ENCODE results near the gene PHLPP1.

The PHLPP1 gene

DNA sequence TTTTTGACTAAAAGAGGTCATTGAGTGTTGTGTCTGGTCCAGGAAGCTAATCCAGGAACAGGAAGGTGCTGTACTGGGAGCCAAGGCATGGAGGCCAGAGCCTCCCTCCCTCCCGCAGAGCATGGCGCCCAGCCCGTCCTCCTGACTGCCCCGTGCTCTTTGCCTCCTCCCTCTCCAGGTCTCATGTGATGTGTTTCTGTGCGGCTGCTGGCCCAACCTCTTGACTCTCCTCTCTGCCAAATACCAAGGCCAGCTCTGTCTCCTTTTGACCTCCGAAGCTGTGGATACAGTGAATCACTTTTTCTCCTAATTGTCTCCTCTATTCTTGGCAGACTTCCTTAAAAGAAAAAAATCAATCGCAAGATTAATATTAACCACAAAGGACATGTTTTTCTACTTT, 284.1 kb downstream of the PHLPP1 start:
- Histone ChIP-seq H3K27ac (no peak overlapping the region), H3K9ac (ENCODE audit: insufficient read length) (no peak overlapping the region), H3K4me3 (no peak overlapping the region), H3K9me3 (ENCODE audit: low read depth, low read length) (no peaks in the 10 kb centered on the region), H3K36me3 (ENCODE audit: insufficient read depth, low read length) (no peaks in the 10 kb centered on the region)
- no peak for DNase-seq (ENCODE audit: low read depth, low spot score)
- TF ChIP-seq EZH2 (IDR thresholded peaks at IDR 0.05) = no peak
- TF ChIP-seq POLR2AphosphoS5 (IDR thresholded peaks at IDR 0.05; ENCODE audit: borderline replicate concordance, low read depth, low read length) = no peak
- no peak for TF ChIP-seq FOXP2 (optimal IDR thresholded peaks at IDR 0.05; ENCODE audit: control extremely low read depth, extremely low read length, insufficient read depth)

GRCh38 chr18:62999921-63000320, 284.6 kb downstream of the PHLPP1 start:
- Histone ChIP-seq H3K9me3 (ENCODE audit: low read depth, low read length) (no peaks in the 10 kb centered on the region), H3K27ac (no peak overlapping the region), H3K4me3 (no peak overlapping the region), H3K9ac (ENCODE audit: insufficient read length) (no peak overlapping the region), H3K36me3 (ENCODE audit: insufficient read depth, low read length) (no peaks in the 10 kb centered on the region)
- DNase-seq (ENCODE audit: low read depth, low spot score) = no peak
- no peak for TF ChIP-seq FOXP2 (optimal IDR thresholded peaks at IDR 0.05; ENCODE audit: control extremely low read depth, extremely low read length, insufficient read depth)
- TF ChIP-seq EZH2 (IDR thresholded peaks at IDR 0.05) = no peak
- TF ChIP-seq POLR2AphosphoS5 (IDR thresholded peaks at IDR 0.05; ENCODE audit: borderline replicate concordance, low read depth, low read length) = no peak

DNA sequence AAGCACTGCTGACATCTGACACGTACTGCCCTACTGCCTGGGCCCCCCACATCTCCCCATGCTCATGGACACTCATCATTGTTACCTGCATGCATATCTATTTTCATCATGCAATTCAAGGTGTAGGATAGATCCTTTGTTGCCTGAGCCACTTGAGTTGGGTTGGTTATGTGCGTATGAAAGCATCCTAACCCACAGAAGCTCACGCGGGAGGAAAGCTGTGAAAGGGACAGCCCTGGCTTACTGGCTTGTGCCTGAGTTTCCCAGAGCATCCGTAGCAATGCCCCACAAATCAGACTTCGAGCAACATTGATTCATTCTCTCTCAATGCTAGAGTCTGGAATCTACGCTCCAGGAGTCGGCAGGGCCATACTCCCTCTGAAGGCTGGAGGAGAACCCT, 285.5 kb downstream of the PHLPP1 start:
- no peaks in the 10 kb centered on the region for H3K9me3 ChIP-seq (ENCODE audit: low read depth, low read length)
- TF ChIP-seq EZH2 (IDR thresholded peaks at IDR 0.05) (no peak), POLR2AphosphoS5 (IDR thresholded peaks at IDR 0.05; ENCODE audit: borderline replicate concordance, low read depth, low read length) (no peak), FOXP2 (optimal IDR thresholded peaks at IDR 0.05; ENCODE audit: control extremely low read depth, extremely low read length, insufficient read depth) (no peak)
- H3K36me3 ChIP-seq (ENCODE audit: insufficient read depth, low read length) = no peaks in the 10 kb centered on the region
- H3K27ac ChIP-seq = no peak overlapping the region
- no peak overlapping the region for H3K4me3 ChIP-seq
- no peak overlapping the region for H3K9ac ChIP-seq (ENCODE audit: insufficient read length)
- DNase-seq (ENCODE audit: low read depth, low spot score) = no peak

GRCh38 chr18:63001861-63002260, 286.5 kb downstream of the PHLPP1 start:
- Histone ChIP-seq H3K27ac (no peak overlapping the region), H3K36me3 (ENCODE audit: insufficient read depth, low read length) (no peaks in the 10 kb centered on the region), H3K9me3 (ENCODE audit: low read depth, low read length) (no peaks in the 10 kb centered on the region), H3K4me3 (no peak overlapping the region), H3K9ac (ENCODE audit: insufficient read length) (no peak overlapping the region)
- no peak for TF ChIP-seq FOXP2 (optimal IDR thresholded peaks at IDR 0.05; ENCODE audit: control extremely low read depth, extremely low read length, insufficient read depth)
- DNase-seq (ENCODE audit: low read depth, low spot score) = no peak

DNA sequence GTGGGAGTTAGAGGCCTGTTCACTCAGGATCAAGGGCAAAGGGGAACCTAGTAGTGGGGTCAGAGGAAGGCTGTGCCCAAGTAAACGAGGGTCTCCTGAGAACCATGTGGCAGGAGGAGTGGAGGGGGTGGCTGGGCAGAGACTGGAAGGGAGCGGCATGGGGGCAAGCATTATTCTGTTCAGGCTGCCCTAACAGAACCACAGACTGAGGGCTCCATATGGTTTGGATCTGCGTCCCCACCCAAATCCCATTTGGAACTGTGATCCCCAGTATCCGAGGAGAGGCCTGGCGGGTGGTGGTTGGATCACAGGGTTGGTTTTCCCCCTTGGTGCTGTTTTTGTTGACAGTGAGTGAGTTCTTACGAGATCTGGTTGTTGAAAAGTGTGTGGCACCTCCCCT, 287.0 kb downstream of the PHLPP1 start:
- Histone ChIP-seq H3K4me3 (no peak overlapping the region), H3K27ac (no peak overlapping the region), H3K36me3 (ENCODE audit: insufficient read depth, low read length) (no peaks in the 10 kb centered on the region), H3K9ac (ENCODE audit: insufficient read length) (no peak overlapping the region), H3K9me3 (ENCODE audit: low read depth, low read length) (no peaks in the 10 kb centered on the region)
- TF ChIP-seq FOXP2 (optimal IDR thresholded peaks at IDR 0.05; ENCODE audit: control extremely low read depth, extremely low read length, insufficient read depth) = no peak
- TF ChIP-seq POLR2AphosphoS5 (IDR thresholded peaks at IDR 0.05; ENCODE audit: borderline replicate concordance, low read depth, low read length) = no peak
- no peak for TF ChIP-seq EZH2 (IDR thresholded peaks at IDR 0.05)
- no peak for DNase-seq (ENCODE audit: low read depth, low spot score)

DNA sequence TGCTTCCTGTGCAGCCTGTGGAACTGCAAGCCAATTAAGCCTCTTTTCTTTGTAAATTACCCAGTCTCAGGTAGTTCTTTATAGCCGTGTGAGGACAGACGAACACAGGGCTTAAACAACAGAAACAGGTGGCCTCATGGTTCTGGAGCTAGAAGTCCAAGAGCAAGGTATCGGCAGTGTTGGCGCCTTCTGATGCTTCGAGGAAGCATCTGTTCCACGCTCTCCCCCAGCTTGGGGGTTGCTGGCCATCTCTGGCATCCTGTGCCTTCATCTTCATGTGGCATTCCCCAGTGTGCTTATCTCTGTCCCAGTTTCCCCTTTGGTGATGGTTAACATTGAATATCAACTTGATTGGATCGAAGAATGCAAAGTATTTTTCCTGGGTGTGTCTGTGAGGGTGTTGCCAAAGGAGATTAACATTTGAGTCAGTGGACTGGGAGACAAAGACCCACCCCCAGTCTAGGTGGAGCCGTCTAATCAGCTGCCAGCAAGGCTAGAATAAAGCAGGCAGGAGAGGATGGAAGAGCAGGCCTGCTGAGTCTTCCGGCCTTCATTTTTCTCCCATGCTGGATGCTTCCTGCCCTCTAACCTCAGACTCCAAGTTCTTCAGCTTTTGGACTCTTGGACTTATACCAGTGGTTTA, 287.6 kb downstream of the PHLPP1 start:
- no peaks in the 10 kb centered on the region for H3K36me3 ChIP-seq (ENCODE audit: insufficient read depth, low read length)

DNA sequence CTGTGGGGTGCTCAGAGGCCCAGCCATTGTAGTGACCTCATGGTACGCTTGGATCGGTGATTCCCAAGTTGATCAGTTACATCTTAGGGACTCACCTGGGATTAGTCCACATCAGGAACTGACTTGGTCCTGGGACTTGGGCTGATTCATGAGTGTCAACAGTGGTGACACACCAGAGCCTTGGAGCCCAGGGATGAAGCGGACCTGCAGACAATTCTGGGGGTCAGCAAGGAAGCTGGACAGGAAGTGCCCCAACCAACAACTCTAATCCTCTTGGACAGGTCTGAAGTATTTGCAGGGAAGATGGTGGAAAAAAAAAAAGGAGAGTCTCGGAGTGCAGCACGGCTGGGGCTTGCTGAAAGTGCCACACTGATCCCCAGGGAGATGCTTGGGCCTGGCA, 288.6 kb downstream of the PHLPP1 start:
- no peaks in the 10 kb centered on the region for H3K9me3 ChIP-seq (ENCODE audit: low read depth, low read length)
- TF ChIP-seq FOXP2 (optimal IDR thresholded peaks at IDR 0.05; ENCODE audit: control extremely low read depth, extremely low read length, insufficient read depth) (no peak), POLR2AphosphoS5 (IDR thresholded peaks at IDR 0.05; ENCODE audit: borderline replicate concordance, low read depth, low read length) (no peak), EZH2 (IDR thresholded peaks at IDR 0.05) (no peak)
- DNase-seq (ENCODE audit: low read depth, low spot score) = no peak
- no peak overlapping the region for H3K27ac ChIP-seq
- no peaks in the 10 kb centered on the region for H3K36me3 ChIP-seq (ENCODE audit: insufficient read depth, low read length)
- no peak overlapping the region for H3K4me3 ChIP-seq
- H3K9ac ChIP-seq (ENCODE audit: insufficient read length) = no peak overlapping the region

More for the DNA sequence above, 287.6 kb downstream of the PHLPP1 start:
- TF ChIP-seq POLR2AphosphoS5 (IDR thresholded peaks at IDR 0.05; ENCODE audit: borderline replicate concordance, low read depth, low read length) (no peak), FOXP2 (optimal IDR thresholded peaks at IDR 0.05; ENCODE audit: control extremely low read depth, extremely low read length, insufficient read depth) (no peak), EZH2 (IDR thresholded peaks at IDR 0.05) (no peak)
- Histone ChIP-seq H3K9ac (ENCODE audit: insufficient read length) (no peak overlapping the region), H3K27ac (no peak overlapping the region), H3K9me3 (ENCODE audit: low read depth, low read length) (no peaks in the 10 kb centered on the region), H3K4me3 (no peak overlapping the region)
- no peak for DNase-seq (ENCODE audit: low read depth, low spot score)

DNA sequence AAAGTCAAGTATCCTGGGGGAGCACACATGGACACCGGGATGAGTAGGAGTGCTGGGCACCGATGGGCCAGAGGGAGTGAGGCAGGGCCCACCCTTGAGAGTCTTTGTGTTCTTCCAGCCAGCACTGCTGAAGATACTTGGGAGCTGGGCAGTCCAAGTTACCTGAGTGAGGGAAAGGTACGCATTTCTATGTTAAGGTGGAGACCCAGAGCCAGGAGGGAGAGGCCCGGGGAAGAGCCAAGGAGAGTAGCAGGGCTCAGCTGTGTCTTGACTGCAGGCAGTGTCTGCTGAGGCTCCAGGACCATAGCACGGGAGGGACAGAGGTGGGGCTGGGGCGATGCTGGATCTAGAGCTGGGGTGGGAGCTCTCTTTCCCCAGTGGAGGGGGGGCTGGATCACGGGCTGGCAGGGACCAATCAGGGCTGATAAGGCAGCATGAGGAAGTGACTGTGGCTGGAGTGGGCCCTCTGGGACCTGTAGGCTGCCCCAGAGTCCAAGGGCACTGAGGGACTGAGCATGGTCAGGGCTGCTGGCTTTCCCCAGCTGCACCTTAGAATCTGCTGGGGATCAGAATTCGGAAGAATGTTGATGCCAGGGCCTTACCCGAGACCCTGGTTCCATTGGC, 289.2 kb downstream of the PHLPP1 start:
- H3K27ac ChIP-seq = no peak overlapping the region
- TF ChIP-seq FOXP2 (optimal IDR thresholded peaks at IDR 0.05; ENCODE audit: control extremely low read depth, extremely low read length, insufficient read depth) (no peak), EZH2 (IDR thresholded peaks at IDR 0.05) (no peak), POLR2AphosphoS5 (IDR thresholded peaks at IDR 0.05; ENCODE audit: borderline replicate concordance, low read depth, low read length) (no peak)
- H3K9me3 ChIP-seq (ENCODE audit: low read depth, low read length) = no peaks in the 10 kb centered on the region
- H3K4me3 ChIP-seq = no peak overlapping the region
- no peaks in the 10 kb centered on the region for H3K36me3 ChIP-seq (ENCODE audit: insufficient read depth, low read length)
- H3K9ac ChIP-seq (ENCODE audit: insufficient read length) = no peak overlapping the region
- DNase-seq (ENCODE audit: low read depth, low spot score) = no peak

- H3K4me3 ChIP-seq = no peak overlapping the region
- DNase-seq (ENCODE audit: low read depth, low spot score) = no peak
- no peak overlapping the region for H3K9ac ChIP-seq (ENCODE audit: insufficient read length)
- H3K9me3 ChIP-seq (ENCODE audit: low read depth, low read length) = no peaks in the 10 kb centered on the region
- no peak for TF ChIP-seq FOXP2 (optimal IDR thresholded peaks at IDR 0.05; ENCODE audit: control extremely low read depth, extremely low read length, insufficient read depth)
- no peak for TF ChIP-seq POLR2AphosphoS5 (IDR thresholded peaks at IDR 0.05; ENCODE audit: borderline replicate concordance, low read depth, low read length)
- TF ChIP-seq EZH2 (IDR thresholded peaks at IDR 0.05) = no peak
- H3K27ac ChIP-seq = no peak overlapping the region
- no peaks in the 10 kb centered on the region for H3K36me3 ChIP-seq (ENCODE audit: insufficient read depth, low read length)
These were observed 290.0 kb downstream of the PHLPP1 start for GRCh38 chr18:63005306-63005705.
